Measurements from ENCODE around the gene KCNQ1.

KCNQ1 gene

GRCh38 chr11:2792381-2793250 is 347.8 kb downstream of the KCNQ1 start:
- ATAC-seq = no peak

- ATAC-seq = no peak
These were observed 348.9 kb downstream of the KCNQ1 start for GRCh38 chr11:2793701-2794045.

DNA sequence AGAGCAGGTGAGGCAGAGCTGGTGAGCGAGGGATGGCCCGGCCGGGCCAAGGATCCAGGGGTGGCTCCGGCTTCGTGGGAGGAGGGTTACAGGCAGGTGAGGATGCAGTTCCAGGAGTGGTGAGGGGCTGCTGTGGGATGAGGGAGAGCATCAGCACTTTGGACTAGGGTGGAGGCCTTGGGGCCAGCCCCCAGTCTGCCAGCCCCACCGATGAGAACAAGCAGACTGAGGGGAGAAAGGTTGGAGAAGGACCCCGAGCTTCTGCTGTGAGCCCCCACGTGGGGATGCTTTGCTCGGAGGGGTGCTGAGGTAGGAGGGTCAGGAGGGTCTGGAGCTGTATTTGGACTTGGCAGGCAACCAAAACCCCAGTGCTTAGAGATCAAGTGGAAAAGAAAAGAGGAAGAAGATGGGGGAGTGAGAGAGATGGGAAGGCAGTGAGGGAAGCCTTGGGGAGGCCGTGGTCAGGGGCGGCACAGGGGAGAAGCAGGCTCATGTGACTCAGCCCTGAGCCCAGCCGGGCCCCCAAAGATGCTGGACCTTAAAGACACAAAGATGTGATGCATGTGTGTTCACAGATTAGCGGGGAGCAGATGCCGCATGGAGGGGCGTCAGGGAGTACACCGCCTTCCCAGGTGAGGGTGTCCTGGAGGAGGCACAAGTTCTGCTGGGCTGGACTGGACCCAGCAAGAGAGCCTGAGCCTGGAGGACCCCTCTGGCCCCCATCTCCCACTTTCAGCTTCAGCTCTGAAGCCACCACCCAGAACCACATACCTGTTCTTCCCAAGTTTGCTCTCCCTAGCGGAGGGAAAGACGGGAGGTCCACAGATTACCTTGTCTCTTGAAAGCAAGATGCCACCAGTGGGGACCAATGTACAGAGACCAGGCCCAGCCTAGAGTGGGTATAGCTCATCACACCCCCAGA is 349.5 kb downstream of the KCNQ1 start:
- ATAC-seq = no peak

GRCh38 chr11:2794968-2795322 is 350.1 kb downstream of the KCNQ1 start:
- no peak for ATAC-seq

GRCh38 chr11:2795491-2795991 is 350.7 kb downstream of the KCNQ1 start:
- ATAC-seq = no peak

- ATAC-seq = no peak
These were observed 351.3 kb downstream of the KCNQ1 start for GRCh38 chr11:2796091-2796490.

- no peak for ATAC-seq
These were observed 351.8 kb downstream of the KCNQ1 start for GRCh38 chr11:2796508-2797113.

GRCh38 chr11:2797121-2797711 is 352.4 kb downstream of the KCNQ1 start:
- ATAC-seq = no peak

- no peak for ATAC-seq
These were observed 353.0 kb downstream of the KCNQ1 start for GRCh38 chr11:2797741-2798361.

DNA sequence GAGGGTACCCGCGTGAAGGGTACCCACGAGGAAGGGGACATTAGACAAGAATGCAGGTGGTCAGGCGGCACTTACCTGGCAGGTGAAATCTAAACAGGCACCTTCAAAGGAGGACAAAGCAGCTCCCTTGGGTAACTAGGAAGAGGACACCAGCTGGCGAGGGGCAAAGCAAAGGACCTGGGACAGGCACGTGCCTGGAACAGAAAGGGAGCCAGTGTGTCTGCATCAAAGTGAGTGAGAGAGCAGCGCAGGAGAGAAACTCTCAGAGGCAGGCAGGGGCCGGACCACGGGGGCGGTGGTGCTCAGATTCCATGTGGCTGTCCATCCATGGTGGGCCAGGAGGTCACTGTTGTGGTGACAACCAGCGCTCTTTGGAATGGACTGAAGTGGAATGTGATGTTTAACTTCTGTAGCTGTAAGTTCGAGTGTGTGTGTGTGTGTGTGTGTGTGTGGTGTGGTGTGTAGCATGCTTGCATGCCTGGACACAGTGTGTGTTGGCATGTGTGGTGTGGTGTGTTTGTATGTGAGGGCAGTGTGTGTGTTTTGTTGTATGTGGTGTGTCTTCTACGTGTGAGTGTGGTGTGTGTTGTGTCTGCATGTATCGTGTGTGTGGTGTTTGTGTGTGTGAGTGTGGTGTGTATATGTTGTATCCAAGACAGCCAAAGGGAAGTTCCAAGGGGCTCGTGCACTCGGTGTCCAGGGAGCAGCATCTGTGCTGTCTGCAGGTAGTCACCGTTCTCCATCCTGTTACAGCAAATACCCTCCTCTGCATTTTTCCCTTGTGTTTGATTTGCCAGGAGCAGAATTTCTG is 354.3 kb downstream of the KCNQ1 start:
- ATAC-seq = no peak

DNA sequence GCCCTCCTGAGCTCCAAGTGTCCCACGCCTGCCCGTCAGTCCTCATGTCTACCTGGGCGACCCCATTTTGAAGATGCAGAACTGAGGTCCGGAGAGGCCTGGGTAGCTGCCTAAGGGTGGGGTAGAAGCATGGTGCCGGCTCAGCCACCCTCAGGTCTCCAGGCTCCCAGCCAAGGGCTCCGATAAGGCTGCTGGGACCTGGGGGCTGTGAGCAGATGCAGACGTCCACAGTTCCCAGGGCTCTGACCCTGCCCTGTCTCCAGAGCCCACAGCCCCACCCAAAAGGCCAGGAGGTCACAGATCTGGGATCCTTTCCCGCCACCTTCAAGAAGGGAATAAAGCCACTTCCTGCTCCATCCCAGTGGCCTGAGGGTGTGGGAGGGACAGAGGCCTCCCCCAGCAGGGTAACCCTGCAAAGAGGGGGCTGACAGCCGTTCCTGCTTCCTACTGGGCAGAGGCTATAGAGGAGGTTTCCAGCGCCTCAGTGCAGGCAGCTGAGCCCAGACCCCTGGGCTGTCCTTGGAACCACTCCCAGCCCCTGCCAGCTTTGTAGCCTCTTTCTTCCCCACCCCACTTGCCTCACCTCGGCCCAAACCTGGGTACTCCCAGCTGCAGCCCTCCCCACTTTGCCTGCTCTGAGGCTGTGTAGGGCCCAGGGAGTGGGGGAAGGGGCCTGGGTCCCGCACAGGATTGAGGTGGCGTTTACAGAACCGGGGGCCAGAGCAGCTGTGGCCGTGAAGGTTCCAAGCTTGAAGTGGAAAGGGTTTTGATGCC is 355.3 kb downstream of the KCNQ1 start:
- ATAC-seq = no peak

DNA sequence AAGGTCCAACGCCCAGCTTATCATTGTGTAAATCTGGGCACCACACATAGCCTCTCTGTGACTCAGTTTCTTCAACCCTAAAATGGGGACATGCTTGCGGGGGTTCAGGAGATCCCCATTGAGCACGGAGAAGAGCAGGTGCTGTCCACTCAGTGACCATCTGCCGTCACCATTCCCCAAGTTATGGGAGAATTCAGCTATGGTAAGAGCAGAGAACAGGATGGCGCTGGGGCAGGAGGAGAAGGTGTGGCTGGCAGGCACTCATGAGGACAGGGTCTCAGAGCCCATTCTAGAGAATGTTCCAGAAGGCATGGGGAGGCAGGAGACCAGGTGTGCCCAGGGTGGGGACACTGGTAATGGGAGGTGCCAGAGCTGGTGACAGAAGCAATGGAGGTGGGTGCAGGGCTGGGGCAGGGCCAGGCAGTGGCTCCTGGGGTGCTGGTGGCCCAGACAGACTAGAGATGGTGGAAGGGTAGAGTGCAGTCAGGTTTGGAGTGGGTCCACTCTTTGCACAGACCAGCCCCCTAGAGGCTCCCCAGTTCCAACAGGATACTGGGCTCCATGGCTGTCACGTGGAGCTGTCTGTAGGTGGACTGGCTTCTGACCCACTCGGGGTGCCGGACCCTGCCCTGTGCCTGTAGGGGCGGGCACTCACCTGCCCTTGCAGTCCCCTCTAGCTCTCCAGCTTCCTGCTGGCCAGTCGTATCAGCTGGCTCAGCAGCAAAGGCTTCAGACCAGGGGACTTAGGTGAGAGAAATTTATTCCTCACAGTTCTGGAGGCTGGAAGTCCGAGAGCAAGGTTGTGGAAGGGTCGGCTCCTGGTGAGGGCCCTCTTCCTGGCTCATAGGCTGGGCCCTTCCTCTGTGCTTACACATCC is 356.1 kb downstream of the KCNQ1 start:
- no peak for ATAC-seq

DNA sequence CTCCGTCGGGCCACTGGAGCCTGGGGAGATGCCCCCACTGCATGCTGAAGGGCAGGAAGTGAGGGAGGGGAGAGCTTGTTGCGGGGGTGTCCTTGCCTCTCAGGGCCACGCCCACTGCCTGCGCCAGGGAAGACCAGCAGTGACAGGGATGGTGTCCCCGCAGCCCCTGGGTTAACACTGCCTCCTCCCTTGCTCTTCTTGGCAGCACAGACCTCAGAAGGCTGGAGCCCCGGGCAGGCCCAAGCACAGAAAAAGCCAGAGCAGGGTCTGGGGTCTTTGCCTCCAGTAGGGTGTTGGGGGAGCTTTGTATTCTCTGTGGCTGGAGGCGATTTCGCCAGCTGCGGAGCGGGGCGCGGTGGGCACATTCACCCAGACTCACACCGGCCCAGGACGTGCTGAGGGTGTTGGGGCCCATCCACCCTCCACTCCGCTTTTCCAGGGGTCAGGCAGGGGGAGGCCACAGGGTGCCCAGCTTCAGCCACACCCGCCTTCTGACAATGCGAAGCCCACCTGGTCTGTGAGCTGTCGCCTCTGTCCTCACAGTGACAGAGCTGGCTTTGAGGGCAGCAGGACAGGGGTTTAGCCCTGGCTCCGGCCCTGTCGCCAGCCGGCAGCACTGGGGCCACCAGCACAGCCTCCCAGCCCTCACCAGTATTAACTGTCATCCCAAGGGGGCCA is 357.0 kb downstream of the KCNQ1 start:
- ATAC-seq = no peak

DNA sequence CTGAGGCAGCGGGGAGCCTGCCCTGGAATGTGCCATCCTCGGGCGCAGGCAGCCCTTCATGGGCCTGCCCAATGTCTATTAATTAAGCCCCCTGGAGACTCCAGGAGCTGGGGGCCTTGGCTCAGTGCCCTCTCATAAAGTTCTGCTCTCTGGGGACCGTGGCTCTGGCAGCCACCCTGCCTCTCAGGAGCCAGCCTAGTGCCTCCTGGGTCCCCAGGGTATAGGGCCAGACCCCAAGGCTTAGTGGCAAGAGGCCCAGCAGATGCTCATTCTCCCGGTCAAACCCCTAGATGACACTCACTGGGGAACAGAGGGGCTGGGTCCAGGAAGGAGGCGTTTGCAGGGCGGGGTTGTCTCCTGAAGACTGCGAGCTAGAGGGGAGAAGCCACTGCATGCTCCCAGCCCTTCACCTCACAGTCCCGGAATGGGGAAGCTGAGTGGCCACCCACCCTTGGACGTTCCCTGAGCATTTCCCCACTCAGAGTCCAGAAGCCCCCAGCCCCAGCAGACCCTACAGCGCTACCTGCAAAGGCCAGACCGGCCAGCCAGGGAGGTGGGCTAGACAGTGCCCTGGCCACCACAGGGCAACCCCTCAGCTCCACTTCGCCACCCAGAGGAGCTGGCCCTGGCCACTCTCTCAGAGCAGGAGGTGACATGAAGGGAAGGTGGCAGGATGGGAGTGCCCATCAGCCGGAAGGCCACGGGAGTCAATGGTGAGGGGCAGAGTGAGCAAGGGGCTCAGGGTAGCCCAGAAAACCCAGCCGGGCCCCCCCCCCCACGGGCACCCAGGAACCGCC is 357.8 kb downstream of the KCNQ1 start:
- no peak for ATAC-seq

GRCh38 chr11:2803186-2804091 is 358.6 kb downstream of the KCNQ1 start:
- ATAC-seq = no peak

DNA sequence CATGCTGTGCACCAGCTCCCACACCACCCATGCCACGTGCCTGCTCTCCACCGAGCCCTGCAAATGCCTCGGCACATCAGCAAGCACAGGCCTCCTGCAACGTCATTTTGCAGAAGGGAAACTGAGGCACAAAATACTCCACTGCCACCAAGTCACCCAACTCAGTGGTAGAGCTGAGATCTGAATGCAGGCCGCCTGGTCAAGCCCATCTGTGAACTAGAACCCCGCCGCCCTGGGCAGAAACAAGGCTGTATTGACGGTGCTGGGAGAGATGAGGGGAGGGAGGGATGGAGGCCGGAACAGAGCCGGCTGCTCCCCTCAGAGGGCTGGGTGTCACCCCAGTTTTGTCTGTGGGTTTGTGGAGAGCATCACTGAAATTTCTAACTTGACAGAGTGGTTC is 359.4 kb downstream of the KCNQ1 start:
- ATAC-seq = no peak

Measured in activated CD4-positive, CD25-positive, alpha-beta regulatory T cell treated with anti-CD3 and anti-CD28 coated beads, Interleukin-2, amount 50 U/mL, for 24 hours (primary cell).